ENCODE data around the gene TASP1.

- TF ChIP-seq CTCF (IDR thresholded peaks at IDR 0.05) (no peak), ZFX (IDR thresholded peaks at IDR 0.05; ENCODE audit: borderline replicate concordance) (no peak)
Observed at GRCh38 chr20:13525225-13525940, 113.3 kb downstream of the TASP1 start.
